Liver (tissue), 9 donors: Measurements from ENCODE around the gene TIMM13. TPM values are rescaled to one million over a fixed set of nuclear protein-coding genes. Genes with fewer than 3 reads are reported as not detected.

ENCODE experiments used
- DNase-seq: peaks from one replicate; pipeline ENCODE4 v3.0.0-alpha.2; 2017; ENCODE audit warnings: low spot score
- H3K27ac ChIP-seq, 2 donors: one replicate each; pipeline ENCODE4 v1.7.0; 2013; ENCODE audit warnings: inconsistent platforms in 2 of 2, low read length in 2 of 2, control low read depth in 1 of 2, low read depth in 1 of 2, mild to moderate bottlenecking in 1 of 2
- H3K27me3 ChIP-seq, 4 donors: one replicate each; pipeline versions ENCODE4 v1.6.1 to v1.7.0; 2013; ENCODE audit warnings: low read length in 3 of 4, inconsistent platforms in 1 of 4, mild to moderate bottlenecking in 1 of 4, moderate library complexity in 1 of 4; ENCODE audit not compliant: control insufficient read depth in 4 of 4, insufficient read depth in 4 of 4
- H3K36me3 ChIP-seq, 4 donors: one replicate each; pipeline versions ENCODE4 v1.6.1 to v1.7.0; 2013; ENCODE audit warnings: low read length in 3 of 4, mild to moderate bottlenecking in 3 of 4, low read depth in 1 of 4, moderate library complexity in 1 of 4; ENCODE audit not compliant: control insufficient read depth in 4 of 4, insufficient read depth in 3 of 4
- H3K4me1 ChIP-seq, 4 donors: one replicate each; pipeline versions ENCODE4 v1.6.1 to v1.7.0; 2013; ENCODE audit warnings: low read length in 3 of 4, mild to moderate bottlenecking in 3 of 4, moderate library complexity in 1 of 4; ENCODE audit not compliant: control insufficient read depth in 4 of 4, insufficient read depth in 4 of 4
- H3K4me3 ChIP-seq, 3 donors: one replicate each; pipeline versions ENCODE4 v1.6.1 to v1.7.0; 2013; ENCODE audit warnings: low read length in 3 of 3, control low read depth in 1 of 3, low read depth in 1 of 3, mild to moderate bottlenecking in 1 of 3
- H3K9ac ChIP-seq, 2 donors: one replicate each; pipeline ENCODE4 v1.7.0; 2013; ENCODE audit warnings: low read length in 2 of 2, mild to moderate bottlenecking in 2 of 2, moderate library complexity in 2 of 2, control low read depth in 1 of 2, low read depth in 1 of 2
- H3K9me3 ChIP-seq, 4 donors: one replicate each; pipeline versions ENCODE4 v1.6.1 to v1.7.0; 2013; ENCODE audit warnings: low read length in 3 of 4; ENCODE audit not compliant: control insufficient read depth in 4 of 4
- ATF3 ChIP-seq: IDR thresholded peaks from 2 replicates; pipeline ENCODE4 v1.6.1; 2016; ENCODE audit warnings: antibody characterized with exemption
- CTCF ChIP-seq: fragments of 150-350 bp; IDR thresholded peaks from 2 replicates; pipeline ENCODE4 v1.5.1; 2017; ENCODE audit warnings: improper control_type of control experiment, low read depth, low read length; ENCODE audit not compliant: missing input control
- EGR1 ChIP-seq, 2 donors: IDR thresholded peaks; 2 replicates each; pipeline ENCODE4 v1.6.1; 2016 to 2018; ENCODE audit warnings: antibody characterized with exemption in 2 of 2, low read depth in 2 of 2
- FOXA1 ChIP-seq: IDR thresholded peaks from 2 replicates; pipeline ENCODE4 v1.6.1; 2016; ENCODE audit warnings: antibody characterized with exemption
- FOXA2 ChIP-seq: IDR thresholded peaks from 2 replicates; pipeline ENCODE4 v1.6.1; 2016; ENCODE audit warnings: antibody characterized with exemption
- GABPA ChIP-seq, 2 donors: IDR thresholded peaks in 1 of 2; conservative IDR thresholded peaks in 1 of 2; 2 replicates each; pipeline ENCODE4 v1.6.1; 2016; ENCODE audit warnings: antibody characterized with exemption in 2 of 2, mild to moderate bottlenecking in 1 of 2, moderate library complexity in 1 of 2
- HNF4G ChIP-seq: IDR thresholded peaks from 2 replicates; pipeline ENCODE4 v1.6.1; 2016; ENCODE audit warnings: antibody characterized with exemption
- MAX ChIP-seq: IDR thresholded peaks from 2 replicates; pipeline ENCODE4 v1.6.1; 2016; ENCODE audit warnings: antibody characterized with exemption
- NR2F2 ChIP-seq: IDR thresholded peaks from 2 replicates; pipeline ENCODE4 v1.6.1; 2016; ENCODE audit warnings: antibody characterized with exemption
- RAD21 ChIP-seq, 2 donors: IDR thresholded peaks; 2 replicates each; pipeline ENCODE4 v1.6.1; 2016; ENCODE audit warnings: antibody characterized with exemption in 2 of 2, mild to moderate bottlenecking in 2 of 2
- REST ChIP-seq: IDR thresholded peaks from 2 replicates; pipeline ENCODE4 v1.6.1; 2016; ENCODE audit warnings: antibody characterized with exemption, mild to moderate bottlenecking
- RXRA ChIP-seq, 2 donors: IDR thresholded peaks; 2 replicates each; pipeline ENCODE4 v1.6.1; 2017 to 2018; ENCODE audit warnings: antibody characterized with exemption in 2 of 2, mild to moderate bottlenecking in 1 of 2
- SP1 ChIP-seq: IDR thresholded peaks from 2 replicates; pipeline ENCODE4 v1.6.1; 2018; ENCODE audit warnings: antibody characterized with exemption, mild to moderate bottlenecking
- YY1 ChIP-seq: IDR thresholded peaks from 2 replicates; pipeline ENCODE4 v1.6.1; 2016; ENCODE audit warnings: antibody characterized with exemption, mild to moderate bottlenecking
- ZBTB33 ChIP-seq: IDR thresholded peaks from 2 replicates; pipeline ENCODE4 v1.6.1; 2016; ENCODE audit warnings: antibody characterized with exemption
- WGBS: extraction: QIAGEN DNeasy Blood & Tissue Kit; methylation state at CpG from one replicate; pipeline ENCODE4 v1.1.7; 2013; 5-methylcytosine and 5-hydroxymethylcytosine counted together
- polyA plus RNA-seq, 2 donors: library from polyadenylated mRNA; stranded (reverse) in 1 of 2; unstranded in 1 of 2; fragments of 200-250 nt in 1 of 2; fragments of >200 nt in 1 of 2; fragmentation: Nextera tagmentation in 1 of 2; extraction: Ambion mirVana in 1 of 2; gene quantifications; one replicate each; pipeline versions ENCODE4 v1.2.1 to v1.2.3, GENCODE V29; 2013 to 2015
- total RNA-seq, 2 donors: library from RNA; depleted of rRNA; stranded (reverse); fragments of >200 nt; gene quantifications; one replicate each; pipeline ENCODE4 v1.2.3, GENCODE V29; 2014
- donor health status: healthy.
- donor health status: healthy.
- donor health status: healthy.
- donor health status: healthy.
- donor health status: healthy.

TIMM13 gene
- total and polyA plus RNA-seq, 4 donors: 21.6 to 137 (median 43.4) TPM

GRCh38 chr19:2431318-2432055, 4.1 kb upstream of the TIMM13 start:
- peaks cover 4 to 13% (median 12%) of the 10 kb centered on the region in 4 donors for H3K4me1 ChIP-seq
- no peaks in the 10 kb centered on the region for H3K27me3 ChIP-seq
- H3K4me3 ChIP-seq: no peak overlapping the region
- TF ChIP-seq MAX (no peak), EGR1 (IDR thresholded peaks at IDR 0.05; ENCODE audit: low read depth in 2 of 2) (no peak), YY1 (no peak), ZBTB33 (no peak), HNF4G (no peak), FOXA1 (no peak), GABPA (IDR thresholded peaks at IDR 0.05 in 1 of 2, conservative IDR thresholded peaks at IDR 0.05 in 1 of 2) (no peak), FOXA2 (no peak), CTCF (no peak), REST (no peak), RAD21 (IDR thresholded peaks at IDR 0.05) (no peak), SP1 (no peak), NR2F2 (no peak), RXRA (IDR thresholded peaks at IDR 0.05) (no peak), ATF3 (no peak)
- no peak overlapping the region for H3K9ac ChIP-seq
- peaks cover 0 to 17% (median 8%) of the 10 kb centered on the region in 4 donors for H3K36me3 ChIP-seq
- no peaks in the 10 kb centered on the region for H3K9me3 ChIP-seq
- DNase-seq: no peak
- 95% methylated on average over 37 of the region's 37 CpGs for WGBS
- no peak overlapping the region for H3K27ac ChIP-seq
